GM21619 (cell line): Measurements from ENCODE around the gene GTPBP6.

Experiments used
- ATAC-seq: cut with Tn5 transposase; IDR thresholded peaks from one replicate; pipeline ENCODE4 v1.9.1; 2021; ENCODE audit not compliant: unreplicated experiment

Gene GTPBP6, protein sequence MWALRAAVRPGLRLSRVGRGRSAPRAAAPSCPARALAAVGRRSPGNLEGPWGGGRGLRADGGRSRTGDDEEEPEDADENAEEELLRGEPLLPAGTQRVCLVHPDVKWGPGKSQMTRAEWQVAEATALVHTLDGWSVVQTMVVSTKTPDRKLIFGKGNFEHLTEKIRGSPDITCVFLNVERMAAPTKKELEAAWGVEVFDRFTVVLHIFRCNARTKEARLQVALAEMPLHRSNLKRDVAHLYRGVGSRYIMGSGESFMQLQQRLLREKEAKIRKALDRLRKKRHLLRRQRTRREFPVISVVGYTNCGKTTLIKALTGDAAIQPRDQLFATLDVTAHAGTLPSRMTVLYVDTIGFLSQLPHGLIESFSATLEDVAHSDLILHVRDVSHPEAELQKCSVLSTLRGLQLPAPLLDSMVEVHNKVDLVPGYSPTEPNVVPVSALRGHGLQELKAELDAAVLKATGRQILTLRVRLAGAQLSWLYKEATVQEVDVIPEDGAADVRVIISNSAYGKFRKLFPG

DNA sequence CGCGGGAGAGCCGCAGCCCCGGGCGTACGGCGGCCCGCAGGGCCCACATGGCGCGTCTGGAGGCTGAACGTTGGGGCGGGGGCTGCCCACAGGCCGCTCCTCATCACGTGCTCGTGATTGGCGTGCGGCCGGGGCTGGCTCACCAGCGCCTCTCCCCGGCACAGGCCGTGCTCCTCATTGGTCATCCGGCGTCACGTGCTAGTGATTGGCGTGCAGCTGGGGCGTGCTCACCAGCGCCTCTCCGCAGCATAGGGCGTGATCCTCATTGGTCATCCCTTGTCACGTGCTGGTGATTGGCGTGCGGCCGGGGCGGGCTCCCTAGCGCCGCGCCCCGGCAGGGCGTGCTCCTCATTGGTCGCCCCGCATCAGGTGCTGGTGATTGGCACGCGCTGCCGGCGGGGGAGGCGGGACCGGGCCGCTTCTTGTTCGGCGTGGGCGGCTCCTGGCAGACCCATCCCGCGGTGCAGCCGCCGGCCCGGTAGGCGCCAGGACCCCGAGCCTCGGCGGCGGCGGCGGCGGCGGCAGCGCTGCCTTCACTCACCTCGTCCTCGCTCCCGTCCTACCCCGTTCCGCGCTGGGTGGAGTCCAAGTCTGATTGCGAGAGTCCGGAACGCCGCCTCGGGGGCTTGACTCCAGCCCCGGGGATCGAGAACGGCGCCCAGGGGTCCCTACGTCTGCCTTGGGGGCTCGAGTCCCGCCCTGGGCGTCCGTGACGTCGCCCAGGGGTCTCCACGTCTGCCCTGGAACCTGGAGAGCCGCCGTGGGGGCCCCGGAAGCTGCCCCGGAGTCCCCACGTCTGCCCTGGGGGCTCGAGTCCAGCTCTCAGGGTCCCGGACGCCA is at the start of gene GTPBP6:
TSS of gene GTPBP6 (minus strand) at position 58 of the 840 bp plus-strand sequence. CDS start at position 49, 9 bp downstream.
- peak; percentile 77 for ATAC-seq

- ATAC-seq = no peak
Observed at GRCh38 chrX:367866-368265, 49.3 kb upstream of the GTPBP6 start.

DNA sequence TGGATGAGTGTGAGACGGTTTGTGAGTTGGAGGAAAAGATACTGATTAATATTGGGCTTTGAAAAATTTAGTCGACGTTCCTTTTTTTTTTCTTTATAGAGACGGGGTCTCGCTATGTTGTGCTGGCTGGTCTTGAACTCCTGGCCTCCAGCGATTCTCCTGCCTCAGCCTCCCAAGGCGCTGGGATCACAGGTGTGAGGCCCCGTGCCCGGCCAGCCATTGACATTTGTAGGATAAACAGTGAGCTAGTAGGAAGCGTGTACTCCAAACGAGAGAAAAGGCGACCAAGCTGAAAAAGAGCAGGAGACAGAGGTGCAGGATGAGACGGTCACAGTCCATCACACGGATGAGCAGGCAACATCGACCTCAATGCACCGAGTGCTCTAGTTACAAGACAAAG is 48.8 kb upstream of the GTPBP6 start:
- ATAC-seq = no peak

- ATAC-seq = no peak
Observed at GRCh38 chrX:363621-364375, 45.2 kb upstream of the GTPBP6 start.

DNA sequence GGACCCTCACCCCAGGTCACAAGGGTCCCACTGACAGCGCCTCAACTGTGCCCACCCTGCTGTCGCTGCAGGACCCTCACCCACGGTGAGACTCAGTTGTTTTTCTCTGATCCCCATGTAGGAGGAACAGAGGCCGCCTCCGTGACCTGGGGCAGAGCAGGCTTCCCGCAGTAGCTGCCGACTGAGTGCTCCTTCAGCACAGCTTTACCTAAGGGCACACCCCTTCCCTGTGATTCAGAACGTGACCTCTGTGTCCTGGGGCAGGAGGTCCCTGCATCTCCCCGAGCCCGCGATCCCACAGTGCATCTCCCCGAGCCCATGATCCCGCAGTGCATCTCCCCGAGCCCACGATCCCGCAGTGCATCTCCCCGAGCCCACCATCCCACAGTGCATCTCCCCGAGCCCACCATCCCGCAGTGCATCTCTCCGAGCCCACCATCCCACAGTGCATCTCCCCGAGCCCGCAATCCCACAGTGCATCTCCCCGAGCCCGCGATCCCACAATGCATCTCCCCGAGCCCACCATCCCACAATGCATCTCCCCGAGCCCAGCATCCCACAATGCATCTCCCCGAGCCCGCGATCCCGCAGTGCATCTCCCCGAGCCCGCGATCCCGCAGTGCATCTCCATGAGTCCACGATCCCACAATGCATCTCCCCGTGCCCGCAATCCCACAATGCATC is 44.5 kb upstream of the GTPBP6 start:
- ATAC-seq = no peak

DNA sequence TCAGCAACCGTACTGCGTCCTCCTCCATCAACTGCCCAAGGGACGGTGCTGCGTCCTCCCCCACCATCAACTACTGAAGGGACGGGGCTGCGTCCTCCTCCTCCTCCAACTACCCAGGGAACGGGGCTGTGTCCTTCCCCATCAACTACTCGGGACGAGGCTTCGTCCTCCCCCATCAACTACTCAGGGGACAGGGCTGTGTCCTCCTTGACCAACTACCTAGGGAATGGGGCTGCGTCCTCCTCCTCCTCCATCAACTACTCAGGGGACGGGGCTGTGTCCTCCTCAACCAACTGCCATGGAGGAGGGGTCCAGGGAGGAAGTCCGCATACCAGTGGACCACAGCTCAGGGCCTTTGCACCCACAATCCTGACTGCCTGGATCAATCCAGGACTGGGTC is 43.8 kb upstream of the GTPBP6 start:
- no peak for ATAC-seq

GRCh38 chrX:361231-362145 is 42.9 kb upstream of the GTPBP6 start:
- ATAC-seq = no peak

GRCh38 chrX:360496-361150 is 42.0 kb upstream of the GTPBP6 start:
- no peak for ATAC-seq

GRCh38 chrX:358651-359143 is 40.1 kb upstream of the GTPBP6 start:
- ATAC-seq = no peak

DNA sequence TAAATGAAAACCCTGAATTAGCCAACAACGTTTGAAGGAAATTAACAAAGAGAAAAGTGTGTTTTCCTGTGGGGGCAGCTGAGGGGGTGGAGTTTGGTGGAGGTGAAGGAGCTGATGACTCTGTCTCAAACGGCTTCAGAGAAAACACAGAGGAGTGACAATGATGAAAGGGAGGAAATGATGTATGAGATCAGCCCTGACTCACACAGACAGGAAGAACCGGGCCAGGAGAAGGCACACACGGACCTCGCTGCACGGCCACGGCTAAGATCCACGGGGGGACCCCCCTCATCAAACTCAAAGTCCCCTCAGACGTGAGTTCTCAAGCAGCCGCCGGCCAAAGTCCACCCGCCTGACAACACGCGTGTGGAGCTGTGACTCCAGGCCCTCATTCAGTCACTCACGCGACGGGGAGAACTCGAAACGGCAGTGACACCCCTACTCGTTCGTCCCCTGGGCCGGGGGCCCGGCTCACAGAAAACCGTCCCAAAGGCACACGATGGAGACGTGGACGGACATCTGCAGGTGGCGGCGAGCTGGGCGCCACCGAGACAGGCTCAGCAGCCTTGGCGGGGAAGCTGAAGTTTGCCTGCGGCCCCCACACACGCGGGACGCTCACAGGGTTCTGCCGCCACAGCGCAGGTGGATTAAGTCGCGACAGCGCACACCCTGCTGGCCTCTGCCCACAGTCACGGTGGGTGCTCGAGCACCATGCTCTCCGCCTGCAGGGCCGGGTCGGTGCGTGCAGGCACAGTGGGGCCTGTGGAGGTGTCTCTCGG is 39.3 kb upstream of the GTPBP6 start:
- ATAC-seq = no peak

- ATAC-seq = no peak
Observed at GRCh38 chrX:357035-357692, 38.6 kb upstream of the GTPBP6 start.

DNA sequence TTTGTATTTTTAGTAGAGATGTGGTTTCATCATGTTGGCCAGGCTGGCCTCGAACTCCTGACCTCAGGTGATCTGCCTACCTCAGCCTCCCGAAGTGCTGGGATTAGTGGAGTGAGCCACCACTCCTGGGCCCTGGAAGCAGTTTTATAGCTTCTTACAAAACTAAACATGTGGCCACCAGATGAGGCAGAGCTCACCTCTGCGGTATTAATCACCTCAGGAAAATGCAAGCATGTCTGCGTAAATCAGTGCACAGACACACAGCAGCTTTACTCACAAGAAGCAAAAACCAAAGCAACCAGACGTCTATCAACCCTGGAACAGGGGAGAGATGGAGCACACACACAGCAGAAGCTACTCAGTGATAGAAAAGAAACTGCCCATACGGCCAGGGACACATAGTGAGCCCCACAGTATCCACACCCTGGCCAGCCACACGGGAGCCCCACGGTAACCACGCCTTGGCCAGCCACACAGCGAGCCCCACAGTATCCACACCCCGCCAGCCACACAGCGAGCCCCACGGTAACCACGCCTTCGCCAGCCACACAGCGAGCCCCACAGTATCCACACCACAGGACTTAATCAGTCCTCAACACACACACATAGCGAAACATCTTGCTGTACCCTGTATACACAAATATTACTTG is 37.9 kb upstream of the GTPBP6 start:
- no peak for ATAC-seq

- ATAC-seq = no peak
Observed at GRCh38 chrX:355329-356050, 36.9 kb upstream of the GTPBP6 start.

DNA sequence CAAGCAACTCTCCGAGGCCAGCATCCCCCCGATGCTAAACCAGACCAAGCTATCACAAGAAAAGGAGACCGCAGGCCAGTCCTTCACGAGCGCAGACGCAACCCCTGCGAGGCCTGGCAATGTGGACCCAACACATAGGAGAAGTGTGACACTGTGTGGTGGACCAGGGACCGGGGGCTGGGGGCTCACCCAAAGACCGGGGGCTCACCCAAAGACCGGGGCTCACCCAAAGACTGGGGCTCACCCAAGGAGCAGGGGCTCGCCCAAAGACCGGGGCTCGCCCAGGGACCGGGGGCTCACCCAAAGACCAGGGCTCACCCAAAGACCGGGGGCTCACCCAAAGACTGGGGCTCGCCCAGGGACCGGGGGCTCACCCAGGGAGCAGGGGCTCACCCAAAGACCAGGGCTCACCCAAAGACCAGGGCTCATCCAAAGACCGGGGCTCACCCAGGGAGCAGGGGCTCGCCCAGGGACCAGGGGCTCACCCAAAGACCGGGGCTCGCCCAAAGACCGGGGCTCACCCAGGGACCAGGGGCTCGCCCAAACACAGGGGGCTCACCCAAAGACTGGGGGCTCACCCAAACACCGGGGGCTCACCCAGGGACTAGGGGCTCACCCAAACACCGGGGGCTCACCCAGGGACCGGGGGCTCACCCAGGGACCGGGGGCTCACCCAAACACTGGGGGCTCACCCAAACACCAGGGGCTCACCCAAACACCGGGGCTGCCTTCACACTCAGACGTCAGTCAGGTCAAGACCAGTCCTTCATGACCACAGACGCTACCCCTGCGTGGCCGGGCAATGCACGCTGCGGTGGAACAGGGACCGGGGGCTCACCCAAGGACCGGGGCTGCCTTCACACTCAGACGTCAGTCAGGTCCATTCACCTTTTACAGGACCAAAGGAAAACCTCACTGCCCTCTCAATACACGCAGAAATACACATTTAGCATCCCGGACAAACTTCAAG is 35.3 kb upstream of the GTPBP6 start:
- no peak for ATAC-seq

GRCh38 chrX:352582-353314 is 34.2 kb upstream of the GTPBP6 start:
- ATAC-seq = no peak
